ENCODE data around the gene TXNRD3. TPM values are rescaled to one million over a fixed set of nuclear protein-coding genes. Genes with fewer than 3 reads are reported as not detected.

Gene TXNRD3
- total RNA-seq, 1 experiment from 2014 or later: 12.9 TPM

GRCh38 chr3:126573492-126574117 is 81.3 kb downstream of the TXNRD3 start:
- BruUV-seq (replicated peaks): no TSS peak
- Mint-ChIP-seq H3K9me3 (ENCODE audit: unreplicated experiment) (no peaks in the 10 kb centered on the region), H3K27me3 (ENCODE audit: insufficient read depth, unreplicated experiment) (no peaks in the 10 kb centered on the region), H3K27ac (ENCODE audit: low read depth, unreplicated experiment) (no peak overlapping the region), H3K36me3 (ENCODE audit: insufficient read depth, unreplicated experiment) (no peaks in the 10 kb centered on the region), H3K4me1 (ENCODE audit: insufficient read depth, unreplicated experiment) (no peaks in the 10 kb centered on the region), H3K4me3 (ENCODE audit: unreplicated experiment) (no peak overlapping the region)
- CTCF ChIA-PET: no interaction called here
- POLR2A ChIA-PET: no interaction called here
- DNase-seq (ENCODE audit: unreplicated experiment): no peak
- intact Hi-C loops (cut with micrococcal nuclease): no loop called here
- TF ChIP-seq CTCF (IDR thresholded peaks at IDR 0.05; ENCODE audit: unreplicated experiment): no peak

- Mint-ChIP-seq H3K27ac (ENCODE audit: low read depth, unreplicated experiment) (no peak overlapping the region), H3K36me3 (ENCODE audit: insufficient read depth, unreplicated experiment) (no peaks in the 10 kb centered on the region), H3K4me3 (ENCODE audit: unreplicated experiment) (no peak overlapping the region), H3K4me1 (ENCODE audit: insufficient read depth, unreplicated experiment) (no peaks in the 10 kb centered on the region), H3K27me3 (ENCODE audit: insufficient read depth, unreplicated experiment) (no peaks in the 10 kb centered on the region), H3K9me3 (ENCODE audit: unreplicated experiment) (no peaks in the 10 kb centered on the region)
- intact Hi-C loops (cut with micrococcal nuclease): no loop called here
- POLR2A ChIA-PET: no interaction called here
- BruUV-seq (replicated peaks): no TSS peak
- no peak for DNase-seq (ENCODE audit: unreplicated experiment)
- TF ChIP-seq CTCF (IDR thresholded peaks at IDR 0.05; ENCODE audit: unreplicated experiment): no peak
- CTCF ChIA-PET: no interaction called here
Measured at GRCh38 chr3:126571078-126571477, 83.8 kb downstream of the TXNRD3 start.

GRCh38 chr3:126570103-126570541 is 84.8 kb downstream of the TXNRD3 start:
- POLR2A ChIA-PET: no interaction called here
- Mint-ChIP-seq H3K27ac (ENCODE audit: low read depth, unreplicated experiment) (no peak overlapping the region), H3K4me1 (ENCODE audit: insufficient read depth, unreplicated experiment) (no peaks in the 10 kb centered on the region), H3K36me3 (ENCODE audit: insufficient read depth, unreplicated experiment) (no peaks in the 10 kb centered on the region), H3K9me3 (ENCODE audit: unreplicated experiment) (no peaks in the 10 kb centered on the region), H3K27me3 (ENCODE audit: insufficient read depth, unreplicated experiment) (peaks cover 9% of the 10 kb centered on the region), H3K4me3 (ENCODE audit: unreplicated experiment) (no peak overlapping the region)
- CTCF ChIA-PET: no interaction called here
- intact Hi-C loops (cut with micrococcal nuclease): no loop called here
- TF ChIP-seq CTCF (IDR thresholded peaks at IDR 0.05; ENCODE audit: unreplicated experiment): no peak
- no TSS peak for BruUV-seq (replicated peaks)
- no peak for DNase-seq (ENCODE audit: unreplicated experiment)

GRCh38 chr3:126569390-126569975 is 85.4 kb downstream of the TXNRD3 start:
- DNase-seq (ENCODE audit: unreplicated experiment): no peak
- BruUV-seq (replicated peaks): no TSS peak
- POLR2A ChIA-PET: no interaction called here
- CTCF ChIA-PET: interaction anchor here (0.5 kb wide), 1 partner anchor 110 kb away, joined by 3 read pairs; no protein-coding TSS in a partner anchor
- Mint-ChIP-seq H3K27me3 (ENCODE audit: insufficient read depth, unreplicated experiment) (peaks cover 12% of the 10 kb centered on the region), H3K36me3 (ENCODE audit: insufficient read depth, unreplicated experiment) (no peaks in the 10 kb centered on the region), H3K27ac (ENCODE audit: low read depth, unreplicated experiment) (no peak overlapping the region), H3K4me3 (ENCODE audit: unreplicated experiment) (no peak overlapping the region), H3K4me1 (ENCODE audit: insufficient read depth, unreplicated experiment) (no peaks in the 10 kb centered on the region), H3K9me3 (ENCODE audit: unreplicated experiment) (no peaks in the 10 kb centered on the region)
- no peak for TF ChIP-seq CTCF (IDR thresholded peaks at IDR 0.05; ENCODE audit: unreplicated experiment)
- intact Hi-C loops (cut with micrococcal nuclease): no loop called here
